Activated naive CD4-positive, alpha-beta T cell treated with anti-CD3 and anti-CD28 coated beads, Interleukin-2, amount 50 U/mL, for 16 hours (primary cell): ENCODE data around the gene TULP4.
"Not testable (repeated sequence)": the region's sequence is repeated elsewhere in the genome, so short reads cannot be mapped to it uniquely, and the experiment has no call there.

Experiments
- DNase-seq: peaks from one replicate; pipeline ENCODE4 v3.0.0-alpha.2; 2020

The TULP4 gene

GRCh38 chr6:158538741-158539140, 226.5 kb downstream of the TULP4 start:
- no peak for DNase-seq

- no peak for DNase-seq
These were observed 227.1 kb downstream of the TULP4 start for GRCh38 chr6:158539413-158539812.

- no peak for DNase-seq
These were observed 227.6 kb downstream of the TULP4 start for GRCh38 chr6:158539881-158540280.

- no peak for DNase-seq
These were observed 231.4 kb downstream of the TULP4 start for GRCh38 chr6:158543606-158544185.

GRCh38 chr6:158544428-158544827, 232.2 kb downstream of the TULP4 start:
- no peak for DNase-seq

- DNase-seq, result no peak
These were observed 233.0 kb downstream of the TULP4 start for GRCh38 chr6:158545043-158545966.

GRCh38 chr6:158548418-158549161, 236.3 kb downstream of the TULP4 start:
- DNase-seq, result no peak

- DNase-seq, result no peak
These were observed 240.0 kb downstream of the TULP4 start for GRCh38 chr6:158552055-158552795.

- no peak for DNase-seq
These were observed 240.5 kb downstream of the TULP4 start for GRCh38 chr6:158552796-158553138.

- DNase-seq, result no peak
These were observed 242.5 kb downstream of the TULP4 start for GRCh38 chr6:158554611-158555361.

- no peak for DNase-seq
These were observed 243.8 kb downstream of the TULP4 start for GRCh38 chr6:158556113-158556512.

GRCh38 chr6:158557110-158557509, 244.8 kb downstream of the TULP4 start:
- DNase-seq, result not testable (repeated sequence)

GRCh38 chr6:158557927-158558326, 245.7 kb downstream of the TULP4 start:
- no peak for DNase-seq

- DNase-seq, result no peak
These were observed 246.4 kb downstream of the TULP4 start for GRCh38 chr6:158558415-158559306.

GRCh38 chr6:158559338-158559894, 247.2 kb downstream of the TULP4 start:
- DNase-seq, result no peak

- peak; percentile 88 for DNase-seq
These were observed 247.9 kb downstream of the TULP4 start, which contains the start of gene TMEM181 for GRCh38 chr6:158559895-158560835. TSS of gene TMEM181 (plus strand) at chr6:158560091. CDS start at chr6:158560225, 134 bp downstream.

GRCh38 chr6:158560836-158561320, 248.6 kb downstream of the TULP4 start:
- no peak for DNase-seq
